Left ventricle myocardium superior (tissue), 1 donor: ENCODE results near the gene KRT20. TPM values are rescaled to one million over a fixed set of nuclear protein-coding genes. Genes with fewer than 3 reads are reported as not detected.
A peak's percentile ranks its signal among the peaks of the same experiment; 100 is the strongest.
"Not testable (repeated sequence)": the region's sequence is repeated elsewhere in the genome, so short reads cannot be mapped to it uniquely, and the experiment has no call there.

Experiments
- ATAC-seq: fragments of 200-7000 bp; cut with Tn5 transposase; one replicate; pipeline ENCODE4 v1.9.1; 2020; ENCODE audit warnings: mild to moderate bottlenecking, moderate library complexity
- DNase-seq: peaks from one replicate; pipeline ENCODE4 v3.0.0-alpha.2; 2020
- intact Hi-C: fragments of 100-400 bp; cut with micrococcal nuclease; formaldehyde crosslinking; loops from one replicate; pipeline ENCODE4 v1.11.0; 2022
- total RNA-seq: library from RNA; stranded (reverse); fragmentation: NEBNext Ultra II Directional; extraction: Animal tissue kit (Norgen Biotek cat#: 25700); gene quantifications from one replicate; pipeline ENCODE4 v1.2.1, GENCODE V29; 2021
- donor health status: DM: no; HTN: yes; CAD: no; lungs with severe emphysema.

The KRT20 gene
- total RNA-seq, 1 donor from 2014 or later, result not detected

DNA sequence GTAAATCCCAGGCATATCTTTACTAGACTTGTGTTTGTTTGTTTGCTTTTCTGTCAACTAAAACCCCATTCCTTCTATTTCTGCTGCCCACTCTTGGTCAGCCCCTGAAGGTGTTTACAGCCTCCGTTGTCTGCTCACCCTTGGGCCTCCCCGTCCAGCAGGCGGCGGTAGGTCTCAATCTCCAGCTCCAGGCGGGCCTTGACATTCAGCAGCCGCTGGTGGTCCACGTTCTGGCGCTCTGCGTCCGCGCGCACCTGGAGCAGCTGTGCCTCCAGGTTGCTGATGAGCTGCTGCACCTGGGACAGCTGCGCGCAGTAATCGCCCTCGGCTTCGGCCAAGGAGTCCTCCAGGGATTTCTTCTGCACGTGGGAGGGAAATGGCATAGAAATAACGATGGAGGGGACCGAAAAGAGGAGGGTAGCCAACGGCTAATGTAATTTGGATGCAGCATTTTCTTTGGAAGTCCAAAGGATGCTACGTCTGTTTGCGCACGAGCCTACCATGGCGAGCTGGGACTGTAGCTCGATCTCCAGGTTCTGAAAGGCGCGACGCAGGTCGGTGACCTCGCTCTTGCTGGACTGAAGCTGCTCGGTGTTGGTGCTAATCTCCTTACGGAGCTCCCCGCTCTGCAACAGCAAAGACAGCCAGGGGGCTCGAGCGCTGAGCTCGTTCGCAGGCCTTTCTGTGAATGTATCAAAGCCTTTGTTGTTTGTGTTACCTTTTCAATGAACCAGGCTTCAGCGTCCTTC, 21.9 kb downstream of the KRT20 start:
- no peak for ATAC-seq
- intact Hi-C loops, result no loop called here
- DNase-seq, result no peak

DNA sequence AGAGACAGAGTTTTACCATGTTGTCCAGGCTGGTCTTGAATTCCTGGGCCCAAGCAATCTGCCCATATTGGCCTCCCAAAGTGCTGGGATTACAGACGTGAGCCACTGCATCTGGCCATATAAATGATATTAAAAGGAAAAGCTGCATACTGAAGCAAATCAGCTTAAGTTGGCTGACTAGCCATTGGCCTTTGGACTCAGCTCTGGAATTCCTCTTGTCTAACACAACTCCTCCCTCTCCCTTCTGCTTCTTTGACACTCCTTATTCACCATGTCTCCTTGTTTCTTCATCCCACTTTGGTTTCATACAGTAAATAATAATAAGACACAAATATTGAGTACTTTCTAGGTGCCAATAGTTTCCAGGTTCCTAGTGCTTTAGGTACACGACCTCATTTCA, 25.5 kb downstream of the KRT20 start:
- DNase-seq (no peak), ATAC-seq (no peak)
- intact Hi-C loops, result no loop called here

DNA sequence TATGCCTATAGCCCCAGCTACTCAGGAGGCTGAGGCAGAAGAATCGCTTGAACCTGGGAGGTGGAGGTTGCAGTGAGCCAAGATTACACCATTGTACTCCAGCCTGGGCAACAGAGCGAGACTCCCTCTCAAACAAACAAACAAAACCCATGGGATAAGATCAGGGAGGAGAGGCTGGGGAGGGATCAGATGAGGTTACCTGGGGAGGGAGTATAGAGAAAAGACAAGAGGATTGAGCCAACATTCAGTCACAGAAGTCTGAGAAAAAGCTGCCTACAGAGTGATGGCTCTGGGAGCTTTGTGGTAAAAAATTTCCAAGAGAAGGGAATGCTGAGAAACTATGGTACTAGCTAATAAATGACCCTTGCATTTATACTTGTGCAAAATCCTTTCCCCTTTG, 26.4 kb downstream of the KRT20 start:
- intact Hi-C loops, ATAC-seq, DNase-seq: not testable (repeated sequence)

DNA sequence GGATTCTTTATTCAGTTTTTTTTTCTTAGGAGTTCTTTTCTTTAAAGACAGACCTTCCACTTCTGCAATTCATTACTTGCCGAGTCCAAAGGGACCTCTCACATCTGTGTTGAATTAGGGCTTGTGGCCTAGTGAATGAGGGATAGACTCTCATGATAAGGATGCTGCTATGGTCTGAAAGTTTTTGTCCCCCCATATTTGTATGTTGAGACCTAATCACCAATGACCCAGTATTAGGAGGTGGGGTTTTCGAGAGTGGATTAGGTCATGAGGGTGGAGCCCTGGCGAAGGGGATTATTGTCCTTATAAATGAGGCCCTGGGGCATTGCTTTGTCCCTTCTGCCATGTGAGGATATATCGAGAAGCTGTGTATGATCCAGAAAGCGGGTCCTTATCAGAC, 27.5 kb downstream of the KRT20 start:
- ATAC-seq (peak; percentile 65), DNase-seq (no peak)
- intact Hi-C loops, result no loop called here

DNA sequence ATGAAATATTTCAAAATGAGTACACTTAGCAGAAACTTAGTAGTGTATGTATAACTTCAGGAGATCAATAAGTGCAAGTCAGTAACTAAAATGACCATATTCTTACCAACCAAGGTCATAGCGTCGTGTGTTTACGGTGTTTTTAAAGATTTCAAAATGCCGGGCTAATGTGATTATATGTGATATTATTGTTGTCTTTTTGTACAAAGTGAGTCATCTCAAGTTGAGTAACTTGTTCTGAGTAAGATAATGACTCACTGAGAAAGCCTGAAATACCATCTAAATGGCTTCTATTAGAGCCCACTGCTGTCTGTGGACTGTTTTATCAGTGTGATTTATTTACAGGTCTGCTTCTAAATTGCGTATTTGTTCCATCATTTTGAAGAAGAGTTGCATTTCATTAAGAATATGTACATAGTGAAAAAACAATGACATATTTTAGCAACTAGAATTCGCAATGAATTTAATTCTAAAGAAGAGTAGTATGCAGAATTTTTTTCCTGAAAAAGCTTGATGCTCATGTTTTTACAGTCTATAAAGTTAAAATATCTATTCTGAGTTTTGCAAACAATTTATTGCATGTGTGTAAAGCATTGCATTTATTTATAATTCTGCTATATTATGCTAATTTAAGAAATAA, 30.7 kb downstream of the KRT20 start:
- DNase-seq, result no peak
- no peak for ATAC-seq
- intact Hi-C loops, result no loop called here

DNA sequence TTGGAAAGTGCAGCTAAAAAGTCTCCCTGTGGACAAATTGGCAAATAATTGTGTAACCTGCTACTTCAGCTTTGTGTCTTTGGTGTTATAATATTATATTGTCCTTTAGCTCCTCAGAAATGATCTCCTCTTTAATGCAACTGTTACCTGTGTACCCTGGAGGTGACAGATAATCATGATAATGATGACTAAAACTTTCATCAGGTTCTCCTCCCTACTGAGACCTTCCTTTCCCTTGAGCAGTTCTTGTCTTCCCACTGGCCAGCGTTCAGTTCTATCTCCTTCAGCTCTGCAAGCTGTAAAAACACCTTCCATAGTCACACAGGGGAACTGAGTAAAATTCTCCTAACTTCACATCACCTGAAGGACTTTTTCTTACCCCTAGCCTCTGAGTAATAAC, 32.7 kb downstream of the KRT20 start:
- intact Hi-C loops, result no loop called here
- ATAC-seq (no peak), DNase-seq (no peak)

DNA sequence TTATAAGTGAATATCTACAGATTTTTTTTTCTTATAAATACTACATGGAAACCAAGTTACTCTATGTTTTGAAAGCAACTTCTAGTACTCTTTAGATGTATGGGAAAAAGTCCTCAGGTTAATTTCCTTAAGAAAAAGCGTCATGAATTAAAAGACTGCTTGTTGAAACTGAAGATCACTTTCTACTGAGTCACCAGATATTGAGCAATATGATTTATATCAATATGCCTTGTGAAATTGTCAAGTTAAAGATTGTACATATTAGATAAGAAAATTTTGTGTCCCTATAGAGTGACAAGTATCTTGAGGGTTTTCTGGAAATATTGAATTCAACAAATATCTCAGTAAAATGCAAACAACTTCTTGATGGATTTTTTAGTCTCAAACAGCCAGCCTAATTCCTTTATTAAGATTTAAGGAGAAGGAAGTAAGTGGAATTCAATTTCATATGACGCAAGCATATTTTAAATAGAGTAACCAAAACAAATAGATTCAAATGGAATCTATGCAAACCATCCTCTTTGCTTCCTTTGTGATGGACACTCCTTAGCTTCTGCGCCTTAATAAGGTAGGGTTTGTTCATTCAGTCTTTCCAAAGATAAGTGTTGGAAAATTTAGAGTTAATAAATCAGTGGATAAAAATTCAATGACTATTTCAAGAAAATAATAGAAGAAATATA, 34.6 kb downstream of the KRT20 start:
- intact Hi-C loops, result no loop called here
- DNase-seq (no peak), ATAC-seq (no peak)

DNA sequence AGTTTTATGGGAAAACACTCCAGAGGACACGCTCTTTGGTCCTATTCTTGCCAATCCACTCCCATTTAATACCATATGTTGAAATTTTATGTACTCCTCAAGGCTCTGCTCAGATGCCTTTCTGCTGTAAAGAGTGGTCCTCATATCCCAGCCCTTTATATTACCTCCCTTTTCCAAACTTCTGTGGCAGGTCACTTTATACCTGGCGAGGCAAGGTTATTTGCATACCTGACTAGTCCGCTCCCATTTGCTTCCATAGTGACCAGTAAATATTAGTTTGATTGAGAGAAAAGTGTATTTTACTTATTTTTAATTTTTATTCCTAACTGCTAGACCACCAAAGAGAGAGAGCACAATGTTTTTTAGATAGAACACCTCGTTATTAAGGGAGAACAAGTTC, 35.3 kb downstream of the KRT20 start:
- DNase-seq (no peak), ATAC-seq (no peak)
- intact Hi-C loops, result no loop called here

DNA sequence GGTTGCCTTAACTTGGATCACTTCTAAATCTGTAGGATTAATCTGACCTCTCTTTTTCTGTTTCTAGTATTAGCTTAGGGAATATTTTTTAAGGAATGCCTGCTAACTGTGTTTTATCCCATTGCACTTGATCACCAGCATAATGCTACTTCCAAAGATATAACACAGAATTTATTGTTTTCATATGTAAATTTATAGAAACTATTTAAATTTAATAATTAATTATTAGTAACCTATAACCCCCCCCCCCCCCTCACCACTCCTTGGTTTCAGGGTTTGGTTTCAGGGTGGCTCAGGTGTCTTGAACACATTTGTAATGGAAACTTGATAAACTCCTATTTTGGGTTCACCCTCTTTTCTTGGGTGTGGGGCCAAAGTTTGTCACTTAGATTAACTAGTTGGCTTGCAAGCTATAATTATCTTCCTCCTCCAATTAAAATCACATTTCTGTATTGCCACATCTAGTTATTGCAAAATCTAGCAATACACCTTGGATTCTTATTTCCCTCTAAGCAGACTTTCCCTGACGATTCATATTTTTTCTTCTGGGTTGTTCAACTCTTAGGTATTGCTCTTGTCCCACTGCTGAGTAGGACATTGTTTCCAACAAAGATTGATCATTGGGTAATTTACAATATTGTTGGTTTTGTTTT, 36.3 kb downstream of the KRT20 start:
- DNase-seq (no peak), ATAC-seq (no peak)
- intact Hi-C loops, result no loop called here

DNA sequence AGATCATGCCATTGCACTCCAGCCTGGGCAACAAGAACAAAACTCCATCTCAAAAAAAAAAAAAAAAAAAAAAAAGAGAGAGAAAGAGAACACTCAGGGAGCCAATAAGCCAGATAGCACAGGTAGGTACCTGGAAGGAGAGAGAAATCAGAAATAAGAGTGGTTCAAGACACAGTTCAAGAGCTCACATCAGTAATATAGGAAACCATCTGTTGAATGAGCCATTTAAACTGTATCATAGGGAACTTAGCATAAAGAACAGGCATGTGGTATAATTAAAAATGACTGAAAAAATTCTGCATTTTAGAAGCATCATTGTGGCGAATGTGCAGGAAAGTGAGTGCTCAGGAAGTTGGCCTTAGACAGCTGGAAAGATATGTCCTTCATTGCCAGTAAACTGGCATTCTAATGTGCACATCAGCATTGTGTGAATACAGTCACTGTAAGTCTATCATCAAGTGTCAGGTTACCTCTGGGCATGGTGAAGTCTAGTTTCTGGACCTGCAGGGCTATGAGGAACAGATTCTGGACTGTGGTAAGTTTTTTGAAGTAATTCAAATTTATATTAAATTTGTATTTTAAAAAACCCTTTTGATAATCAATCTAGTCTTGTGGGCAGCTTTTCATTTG, 38.4 kb downstream of the KRT20 start:
- ATAC-seq (no peak), DNase-seq (no peak)
- intact Hi-C loops, result no loop called here

DNA sequence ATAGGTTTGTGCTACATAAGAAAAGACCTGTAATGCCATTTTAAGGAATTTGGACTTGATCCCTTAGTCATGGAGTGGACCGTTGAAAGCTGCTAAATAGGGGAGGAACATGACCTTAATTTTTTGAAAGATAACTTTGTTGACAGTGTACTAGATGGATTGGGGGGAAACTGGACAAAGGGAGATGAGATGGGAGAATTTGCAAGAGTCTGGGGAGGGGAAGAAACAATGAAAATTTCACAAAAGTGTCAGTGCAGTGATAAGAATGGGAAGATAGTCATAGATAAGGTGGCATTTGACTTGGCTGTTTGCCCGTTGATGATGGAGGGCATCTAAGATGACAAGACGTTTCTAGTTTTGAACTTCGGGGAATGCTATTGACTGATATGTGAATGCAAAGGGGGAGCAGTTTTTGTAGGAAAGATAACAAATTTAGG, 40.4 kb downstream of the KRT20 start:
- ATAC-seq, result no peak
- intact Hi-C loops, result no loop called here

DNA sequence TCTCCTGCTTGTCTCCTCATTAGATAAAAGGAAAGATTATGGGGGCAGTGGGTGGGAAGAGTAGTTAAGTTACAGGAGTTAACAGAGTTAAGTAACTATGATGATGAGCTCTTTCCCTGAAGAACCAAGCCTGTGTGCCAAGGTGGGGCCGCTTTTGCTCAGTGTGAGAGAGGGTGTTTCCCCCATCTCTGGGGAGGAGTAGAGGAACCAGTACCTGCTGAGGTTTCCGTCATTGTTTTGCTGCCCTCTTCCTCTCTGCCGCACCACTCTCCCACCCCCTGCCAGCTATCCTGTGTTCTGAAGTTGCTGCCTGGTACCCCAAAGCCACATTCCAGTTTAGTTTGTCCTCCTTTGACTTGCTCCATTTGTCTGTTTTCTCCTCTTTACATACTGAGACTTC, 41.8 kb downstream of the KRT20 start:
- ATAC-seq (no peak), DNase-seq (no peak)
- intact Hi-C loops, result no loop called here

More for the DNA sequence above, 40.4 kb downstream of the KRT20 start:
- DNase-seq, result no peak

DNA sequence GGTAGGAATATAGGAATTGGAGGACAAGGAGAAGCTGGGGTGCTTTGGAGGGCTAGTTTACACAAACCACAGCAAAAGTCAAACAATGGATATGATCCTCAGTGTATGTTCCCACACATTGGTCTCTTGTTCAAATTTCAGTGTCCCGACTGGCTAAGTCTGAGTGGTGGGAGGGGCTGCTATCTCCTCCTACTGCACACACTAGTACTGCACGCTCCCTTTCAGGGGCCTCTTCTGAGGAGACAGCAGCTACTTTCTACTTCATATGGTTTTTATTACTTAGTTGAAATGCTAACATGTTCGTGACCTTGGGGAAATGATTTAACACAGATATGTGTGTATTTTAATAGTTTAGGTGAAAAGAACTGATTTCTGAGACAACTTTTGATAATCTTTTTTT, 43.8 kb downstream of the KRT20 start:
- intact Hi-C loops, result no loop called here
- DNase-seq (no peak), ATAC-seq (no peak)

DNA sequence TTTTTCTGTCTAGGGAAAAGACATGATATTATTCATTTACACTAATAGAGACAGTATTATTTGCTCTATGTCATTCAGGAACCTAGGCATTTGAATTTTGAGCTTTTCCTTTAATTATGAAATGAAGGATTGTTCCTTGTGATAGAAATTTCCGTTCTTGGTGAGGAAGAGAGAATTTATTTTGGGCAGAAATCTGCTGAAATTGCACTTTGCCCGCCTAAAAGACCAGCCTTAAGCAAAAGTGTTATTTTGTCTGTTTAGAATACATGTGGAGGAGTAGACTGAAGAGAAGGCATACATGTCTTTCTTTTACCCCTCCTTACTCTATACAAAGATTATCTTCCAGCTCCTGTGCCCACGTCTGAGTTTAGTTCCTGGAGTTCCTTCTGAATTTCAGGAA, 45.8 kb downstream of the KRT20 start:
- no peak for ATAC-seq
- intact Hi-C loops, result no loop called here
- DNase-seq, result no peak

DNA sequence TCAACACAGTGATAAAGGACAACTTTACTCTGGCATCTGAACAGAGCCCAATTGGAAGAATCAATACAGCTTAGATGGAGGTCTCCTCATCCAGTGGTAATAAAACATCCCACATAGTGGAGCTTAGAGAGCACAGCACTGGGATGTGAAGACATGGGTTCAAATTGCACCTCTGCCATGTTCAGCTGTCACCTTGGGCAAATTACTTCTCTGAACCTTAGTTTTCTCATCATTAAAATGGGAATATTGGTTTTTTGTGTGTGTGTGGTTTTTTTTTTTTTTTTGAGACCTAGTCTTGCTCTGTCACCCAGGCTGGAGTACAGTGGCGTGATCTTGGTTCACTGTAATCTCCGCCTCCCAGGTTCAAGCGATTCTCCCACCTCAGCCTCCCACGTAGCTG, 49.0 kb downstream of the KRT20 start:
- DNase-seq (no peak), ATAC-seq (no peak)
- intact Hi-C loops, result no loop called here

DNA sequence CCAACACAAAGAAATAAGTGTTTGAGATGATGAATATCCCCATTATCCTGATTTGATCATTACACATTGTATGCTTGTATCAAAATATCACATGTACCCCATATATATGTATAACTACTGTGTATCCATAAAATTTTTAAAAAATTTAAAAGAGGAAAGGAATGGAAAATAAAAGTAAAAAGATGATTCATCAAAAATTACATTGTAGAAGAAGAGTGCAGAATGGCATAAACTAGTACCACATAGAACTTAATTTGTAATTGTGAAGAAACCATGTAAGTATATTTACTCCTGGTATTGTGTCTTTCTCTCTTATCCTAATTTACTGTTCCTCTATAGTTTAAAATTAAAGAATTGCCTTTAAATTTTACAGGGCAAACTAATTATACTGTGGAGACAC, 51.2 kb downstream of the KRT20 start:
- intact Hi-C loops, result no loop called here
- ATAC-seq (no peak), DNase-seq (no peak)

DNA sequence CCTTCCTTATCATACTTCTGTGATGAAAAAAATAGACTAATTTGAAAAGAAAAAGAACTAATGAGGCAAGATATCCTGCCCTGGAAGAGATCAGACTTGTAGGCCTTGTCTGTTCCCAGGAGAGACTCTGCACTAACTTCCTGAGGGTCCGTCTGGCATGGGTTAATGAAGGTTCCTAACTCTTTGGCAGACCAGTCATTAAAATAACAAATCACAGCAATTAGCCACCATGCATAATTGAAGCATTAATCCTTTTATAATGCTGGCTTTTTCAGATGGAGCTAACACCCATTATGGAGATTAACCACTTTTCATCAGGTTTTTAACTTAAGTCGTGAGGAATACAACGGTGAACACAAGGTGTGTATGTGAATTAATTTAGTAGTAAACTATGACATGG, 52.2 kb downstream of the KRT20 start:
- intact Hi-C loops, result no loop called here
- ATAC-seq (no peak), DNase-seq (no peak)

DNA sequence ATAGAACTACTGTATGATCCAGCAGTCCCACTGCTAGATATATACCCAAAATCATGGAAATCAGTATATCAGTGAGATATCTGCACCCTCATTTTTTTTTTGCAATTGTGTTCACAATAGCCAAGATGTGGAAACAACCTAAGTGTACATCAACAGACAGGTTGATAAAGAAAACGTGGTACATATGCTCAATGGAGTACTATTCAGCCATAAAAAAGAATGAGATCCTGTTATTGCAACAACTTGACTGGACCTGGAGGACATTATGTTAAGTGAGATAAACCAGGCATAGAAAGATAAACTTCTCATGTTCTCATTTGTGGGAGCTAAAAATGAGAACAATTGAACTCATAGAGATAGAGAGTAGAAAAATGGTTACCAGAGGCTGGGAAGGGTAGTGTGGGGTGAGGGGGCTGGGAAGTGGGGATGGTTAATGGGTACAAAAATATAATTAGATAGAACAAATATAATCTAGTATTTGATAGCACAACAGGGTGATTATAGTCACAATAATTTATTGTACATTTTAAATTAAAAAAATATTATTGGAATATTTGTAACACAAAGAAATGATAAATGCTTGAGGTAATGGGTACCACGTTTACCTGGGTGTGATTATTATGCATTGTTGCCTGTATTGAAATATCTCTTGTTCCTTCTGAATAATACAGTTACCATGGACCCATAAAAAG, 54.8 kb downstream of the KRT20 start:
- DNase-seq (no peak), ATAC-seq (no peak)
- intact Hi-C loops, result no loop called here

DNA sequence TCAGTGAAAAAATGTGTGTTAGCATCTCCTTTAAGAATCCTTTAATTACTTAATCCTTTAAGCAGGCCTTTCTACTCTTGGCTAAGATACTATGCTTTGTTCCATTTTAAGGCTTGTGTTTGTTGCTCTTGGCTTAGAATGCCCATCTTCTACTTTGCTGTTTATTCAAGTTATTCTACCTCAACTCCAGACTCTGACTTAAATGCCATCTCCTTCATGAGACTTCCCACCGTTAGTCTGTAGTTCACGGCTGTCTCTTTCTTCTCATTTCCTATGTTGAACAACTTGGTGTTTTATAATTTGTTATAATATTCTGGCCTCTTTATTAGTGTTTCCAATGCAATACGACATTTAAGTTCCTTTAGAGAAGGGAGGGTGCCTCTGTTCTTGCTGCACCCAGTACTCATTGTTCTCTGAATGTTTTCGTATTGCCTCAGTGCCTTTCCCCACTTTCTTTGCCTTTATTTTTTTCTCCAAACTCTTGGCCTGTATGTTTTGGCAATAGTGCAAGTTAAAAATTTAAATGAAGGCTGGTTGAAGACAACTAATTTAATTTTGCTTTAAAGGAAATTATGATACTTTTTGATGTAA, 56.5 kb downstream of the KRT20 start:
- intact Hi-C loops, result no loop called here
- ATAC-seq (peak; percentile 38), DNase-seq (no peak)
